ENCODE results near the gene DOK3. TPM values are rescaled to one million over a fixed set of nuclear protein-coding genes. Genes with fewer than 3 reads are reported as not detected.

The DOK3 gene
- total and polyA plus RNA-seq, 4 donors = 15.6 to 146 (median 47.8) TPM

- peaks cover 0 to 35% (median 12%) of the 10 kb centered on the region in 5 donors for H3K4me1 ChIP-seq (ENCODE audit: control insufficient read depth in 5 of 5, insufficient read depth in 5 of 5, low read length in 5 of 5)
- no peak for DNase-seq
- peaks cover 0 to 36% (median 18%) of the 10 kb centered on the region in 4 donors for H3K36me3 ChIP-seq (ENCODE audit: control insufficient read depth in 4 of 4, insufficient read depth in 4 of 4, low read length in 4 of 4)
- ATAC-seq (ENCODE audit: insufficient read depth, low FRiP score) = no peak
- H3K27ac ChIP-seq (ENCODE audit: low read depth in 1 of 2, low read length in 1 of 2) = no peak overlapping the region
- TF ChIP-seq CTCF (IDR thresholded peaks at IDR 0.05; ENCODE audit: control extremely low read depth, extremely low read depth) = no peak
- no peak overlapping the region for H3K9ac ChIP-seq (ENCODE audit: insufficient read depth in 1 of 2, low read length in 2 of 2)
- no peaks in the 10 kb centered on the region for H3K27me3 ChIP-seq (ENCODE audit: control insufficient read depth in 3 of 3, insufficient read depth in 3 of 3, low read length in 2 of 3)
- H3K4me3 ChIP-seq = no peak overlapping the region
- peaks cover 0 to 4% (median 0%) of the 10 kb centered on the region in 4 donors for H3K9me3 ChIP-seq (ENCODE audit: control insufficient read depth in 4 of 4, insufficient read depth in 3 of 4, low read length in 3 of 4)
- 71 to 81% methylated on average over 8 of the region's 8 CpGs for WGBS, 2 donors
These were observed 39.7 kb downstream of the DOK3 start for GRCh38 chr5:177469750-177470525.

GRCh38 chr5:177468685-177469628 lies 40.7 kb downstream of the DOK3 start:
- ATAC-seq (ENCODE audit: insufficient read depth, low FRiP score) = no peak
- Histone ChIP-seq H3K27me3 (ENCODE audit: control insufficient read depth in 3 of 3, insufficient read depth in 3 of 3, low read length in 2 of 3) (no peaks in the 10 kb centered on the region), H3K9me3 (ENCODE audit: control insufficient read depth in 4 of 4, insufficient read depth in 3 of 4, low read length in 3 of 4) (peaks cover 0 to 4% (median 0%) of the 10 kb centered on the region in 4 donors), H3K4me3 (no peak overlapping the region), H3K4me1 (ENCODE audit: control insufficient read depth in 5 of 5, insufficient read depth in 5 of 5, low read length in 5 of 5) (peaks cover 0 to 25% (median 10%) of the 10 kb centered on the region in 5 donors), H3K9ac (ENCODE audit: insufficient read depth in 1 of 2, low read length in 2 of 2) (no peak overlapping the region), H3K27ac (ENCODE audit: low read depth in 1 of 2, low read length in 1 of 2) (no peak overlapping the region), H3K36me3 (ENCODE audit: control insufficient read depth in 4 of 4, insufficient read depth in 4 of 4, low read length in 4 of 4) (peaks cover 0 to 36% (median 18%) of the 10 kb centered on the region in 4 donors)
- TF ChIP-seq CTCF (IDR thresholded peaks at IDR 0.05; ENCODE audit: control extremely low read depth, extremely low read depth) = no peak
- no peak for DNase-seq
- WGBS, 2 donors = 77 to 87% methylated on average over 24 of the region's 25 CpGs

GRCh38 chr5:177468329-177468684 lies 41.3 kb downstream of the DOK3 start:
- no peak for TF ChIP-seq CTCF (IDR thresholded peaks at IDR 0.05; ENCODE audit: control extremely low read depth, extremely low read depth)
- peaks cover 0 to 4% (median 0%) of the 10 kb centered on the region in 4 donors for H3K9me3 ChIP-seq (ENCODE audit: control insufficient read depth in 4 of 4, insufficient read depth in 3 of 4, low read length in 3 of 4)
- no peak for ATAC-seq (ENCODE audit: insufficient read depth, low FRiP score)
- peaks cover 0 to 36% (median 20%) of the 10 kb centered on the region in 4 donors for H3K36me3 ChIP-seq (ENCODE audit: control insufficient read depth in 4 of 4, insufficient read depth in 4 of 4, low read length in 4 of 4)
- 93 to 100% methylated on average over 2 of the region's 2 CpGs for WGBS, 2 donors
- H3K9ac ChIP-seq (ENCODE audit: insufficient read depth in 1 of 2, low read length in 2 of 2) = no peak overlapping the region
- H3K27me3 ChIP-seq (ENCODE audit: control insufficient read depth in 3 of 3, insufficient read depth in 3 of 3, low read length in 2 of 3) = no peaks in the 10 kb centered on the region
- no peak overlapping the region for H3K27ac ChIP-seq (ENCODE audit: low read depth in 1 of 2, low read length in 1 of 2)
- DNase-seq = no peak
- H3K4me1 ChIP-seq (ENCODE audit: control insufficient read depth in 5 of 5, insufficient read depth in 5 of 5, low read length in 5 of 5) = peaks cover 0 to 25% (median 10%) of the 10 kb centered on the region in 5 donors
- H3K4me3 ChIP-seq = no peak overlapping the region
